NCI-H2196 (cell line): Measurements from ENCODE around the gene HSPA4.
A peak's percentile ranks its signal among the peaks of the same experiment; 100 is the strongest.
"Not testable (repeated sequence)": the region's sequence is repeated elsewhere in the genome, so short reads cannot be mapped to it uniquely, and the experiment has no call there.

Experiments used
- DNase-seq: peaks from one replicate; lab custom pipeline; 2025; ENCODE audit not compliant: unreplicated experiment; lab: John Stamatoyannopoulos, UW

Gene HSPA4

GRCh38 chr5:133049726-133050048, 2.1 kb upstream of the HSPA4 start:
- no peak for DNase-seq

GRCh38 chr5:133050521-133050920, 1.3 kb upstream of the HSPA4 start:
- no peak for DNase-seq

GRCh38 chr5:133051061-133051541, 712 bp upstream of the HSPA4 start:
- DNase-seq = no peak

GRCh38 chr5:133052317-133053175, 733 bp downstream of the HSPA4 start:
- DNase-seq = peak; percentile 32

- no peak for DNase-seq
These were observed 1.6 kb downstream of the HSPA4 start for GRCh38 chr5:133053448-133053847.

- no peak for DNase-seq
These were observed 3.1 kb downstream of the HSPA4 start for GRCh38 chr5:133054697-133055471.

- no peak for DNase-seq
These were observed 5.1 kb downstream of the HSPA4 start for GRCh38 chr5:133056891-133057290.

GRCh38 chr5:133059621-133060020, 7.8 kb downstream of the HSPA4 start:
- DNase-seq = no peak

- DNase-seq = no peak
These were observed 10.5 kb downstream of the HSPA4 start for GRCh38 chr5:133062276-133062675.

- DNase-seq = no peak
These were observed 12.2 kb downstream of the HSPA4 start for GRCh38 chr5:133063965-133064364.

- no peak for DNase-seq
These were observed 13.7 kb downstream of the HSPA4 start for GRCh38 chr5:133065471-133065870.

GRCh38 chr5:133066045-133066444, 14.2 kb downstream of the HSPA4 start:
- DNase-seq = no peak

- DNase-seq = no peak
These were observed 20.2 kb downstream of the HSPA4 start for GRCh38 chr5:133072021-133072420.

- no peak for DNase-seq
These were observed 24.0 kb downstream of the HSPA4 start for GRCh38 chr5:133075572-133076536.

GRCh38 chr5:133079048-133079447, 27.2 kb downstream of the HSPA4 start:
- DNase-seq = no peak

- DNase-seq = no peak
These were observed 29.2 kb downstream of the HSPA4 start for GRCh38 chr5:133081036-133081435.

GRCh38 chr5:133081703-133082102, 29.9 kb downstream of the HSPA4 start:
- no peak for DNase-seq

GRCh38 chr5:133082128-133082527, 30.3 kb downstream of the HSPA4 start:
- DNase-seq = no peak

GRCh38 chr5:133083901-133084300, 32.1 kb downstream of the HSPA4 start:
- DNase-seq = no peak

GRCh38 chr5:133085171-133085570, 33.4 kb downstream of the HSPA4 start:
- DNase-seq = not testable (repeated sequence)

GRCh38 chr5:133086366-133086875, 34.6 kb downstream of the HSPA4 start:
- DNase-seq = no peak
